ENCODE results near the gene USP34.
"Not testable (repeated sequence)": the region's sequence is repeated elsewhere in the genome, so short reads cannot be mapped to it uniquely, and the experiment has no call there.

Gene USP34

DNA sequence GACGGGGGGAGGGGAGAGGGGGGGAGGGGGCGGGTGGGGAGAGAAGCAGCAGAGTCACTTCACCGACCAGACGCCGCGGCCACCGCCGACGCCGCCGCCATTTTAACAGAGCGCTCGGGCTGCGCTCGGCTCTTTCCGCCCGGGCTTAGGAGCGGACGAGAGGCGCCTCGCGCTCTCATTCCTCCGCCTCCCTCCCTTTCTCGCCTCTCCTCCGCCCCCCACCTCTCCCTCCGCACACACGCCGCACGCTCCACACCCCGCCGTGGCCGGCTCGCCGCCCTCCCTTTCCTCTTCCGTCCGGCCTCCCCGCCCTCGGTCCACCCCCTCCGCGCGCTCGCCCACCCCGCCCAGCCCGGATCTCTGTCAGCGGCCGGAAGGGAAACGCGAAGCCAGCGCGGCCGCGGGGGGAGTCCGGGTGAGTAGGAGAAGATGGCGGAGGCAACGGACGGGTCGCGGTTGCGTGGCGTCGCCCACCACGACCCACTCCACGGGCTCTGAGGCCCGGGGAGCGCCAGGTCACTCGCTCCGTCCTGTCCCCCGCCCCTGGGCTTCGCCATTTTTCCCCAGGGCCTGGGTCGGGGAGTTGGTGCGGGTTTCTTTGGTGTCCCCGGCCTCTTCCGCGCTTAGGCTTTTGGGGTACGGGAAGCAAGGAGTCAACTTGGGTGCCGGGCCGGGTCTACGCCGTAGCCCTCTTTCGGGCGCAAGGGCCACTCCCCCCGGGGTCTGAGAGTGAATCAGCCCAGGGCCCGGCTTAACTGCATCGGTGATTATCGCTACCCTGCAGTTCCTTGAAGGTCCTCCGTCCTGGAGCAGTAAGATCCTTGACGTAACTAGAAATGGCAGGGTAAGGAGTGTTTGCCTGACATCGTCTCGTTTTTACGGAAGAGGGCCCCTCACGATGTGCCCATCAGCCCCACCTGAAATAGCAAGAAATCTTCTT is at the start of gene USP34:
Gene USP34, minus strand, starts transcription at position 123 of the 940 bp plus-strand sequence. CDS start 395 bp downstream, outside the sequence.
- peak; percentile 80 for DNase-seq

DNA sequence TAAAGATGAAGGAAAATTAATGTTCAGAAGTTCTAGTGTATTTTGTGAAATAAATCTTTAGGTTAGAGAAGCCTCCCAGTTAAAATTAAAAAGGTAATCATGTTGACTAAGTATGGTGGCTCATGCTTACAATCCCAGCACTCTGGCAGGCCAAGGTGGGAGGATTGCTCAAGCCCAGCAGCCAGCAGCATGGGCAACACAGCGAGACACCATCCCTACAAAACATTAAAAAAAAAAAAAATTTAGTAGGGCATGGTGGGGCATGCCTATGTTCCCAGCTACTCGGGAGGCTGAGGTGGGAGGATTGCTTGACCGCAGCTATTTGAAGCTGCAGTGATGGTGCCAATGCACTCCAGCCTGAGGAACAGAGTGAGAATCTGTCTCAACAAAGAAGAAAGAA is 49.4 kb upstream of the USP34 start:
- DNase-seq, result no peak

DNA sequence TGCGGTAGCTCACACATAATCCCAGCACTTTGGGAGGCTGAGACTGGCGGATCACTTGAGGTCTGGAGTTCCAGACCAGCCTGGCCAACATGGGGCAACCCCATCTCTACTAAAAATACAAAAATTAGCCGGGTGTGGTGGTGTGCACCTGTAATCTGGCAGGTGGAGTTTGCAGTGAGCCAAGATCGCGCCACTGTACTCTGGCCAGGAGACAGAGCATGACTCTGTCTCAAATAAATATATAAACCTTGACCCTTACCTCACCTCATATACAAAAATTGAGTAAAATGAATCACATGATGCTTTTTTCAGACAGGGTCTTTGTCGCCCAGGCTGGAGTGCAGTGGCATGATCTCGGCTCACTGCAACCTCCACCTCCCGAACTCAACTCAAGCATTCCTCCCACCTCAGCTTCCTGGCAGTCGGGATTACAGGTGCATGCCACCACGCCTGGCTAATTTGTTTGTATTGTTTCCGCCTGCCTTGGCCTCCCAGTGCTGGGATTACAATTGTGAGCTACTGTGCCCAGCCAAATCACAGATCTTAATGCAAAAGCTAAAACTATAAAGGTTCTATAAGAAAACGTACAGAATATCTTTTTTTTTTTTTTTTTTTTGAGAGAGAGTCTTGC is 42.0 kb upstream of the USP34 start:
- no peak for DNase-seq

GRCh38 chr2:61510674-61511671 is 40.1 kb upstream of the USP34 start:
- no peak for DNase-seq

DNA sequence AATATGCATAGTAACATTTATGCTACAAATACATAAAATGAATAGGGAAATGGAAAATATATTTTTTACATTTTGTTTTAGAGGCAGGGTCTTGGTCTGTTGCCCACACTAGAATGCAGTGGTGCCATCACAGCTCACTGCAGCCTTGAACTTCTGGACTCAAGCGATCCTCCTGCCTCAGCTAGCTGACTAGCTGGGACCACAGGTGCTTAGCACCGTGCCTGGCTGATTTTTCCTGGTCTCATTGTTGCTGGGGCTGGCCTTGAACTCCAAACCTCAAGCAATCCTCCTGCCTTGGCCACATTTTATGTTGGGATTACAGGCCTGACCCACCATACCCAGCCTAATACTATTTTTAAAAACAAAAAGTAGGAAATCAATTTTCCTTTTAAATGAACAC is 34.1 kb upstream of the USP34 start:
- no peak for DNase-seq

DNA sequence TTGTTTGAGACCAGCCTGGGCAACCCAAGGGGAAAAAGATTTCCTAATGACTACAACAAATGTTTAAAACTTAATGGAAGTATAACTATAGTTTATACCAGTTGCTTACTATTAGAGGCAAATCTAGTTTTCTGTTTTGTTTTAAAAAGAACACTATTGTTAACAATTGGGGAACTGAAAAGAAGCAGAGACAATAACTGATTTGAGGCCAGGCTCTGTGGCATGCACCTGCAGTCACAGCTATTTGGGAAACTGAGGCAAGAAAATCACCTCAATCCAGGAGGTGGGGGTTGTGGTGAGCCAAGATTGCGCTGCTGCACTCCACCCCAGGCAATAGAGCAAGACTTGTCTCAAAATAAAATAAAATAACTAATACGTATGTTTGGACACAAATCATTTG is 28.2 kb upstream of the USP34 start:
- DNase-seq, result no peak

- no peak for DNase-seq
These were observed 22.6 kb upstream of the USP34 start for GRCh38 chr2:61493523-61493942.

- DNase-seq, result no peak
These were observed 21.6 kb upstream of the USP34 start for GRCh38 chr2:61492476-61492875.

- no peak for DNase-seq
These were observed 14.4 kb upstream of the USP34 start for GRCh38 chr2:61485281-61485680.

DNA sequence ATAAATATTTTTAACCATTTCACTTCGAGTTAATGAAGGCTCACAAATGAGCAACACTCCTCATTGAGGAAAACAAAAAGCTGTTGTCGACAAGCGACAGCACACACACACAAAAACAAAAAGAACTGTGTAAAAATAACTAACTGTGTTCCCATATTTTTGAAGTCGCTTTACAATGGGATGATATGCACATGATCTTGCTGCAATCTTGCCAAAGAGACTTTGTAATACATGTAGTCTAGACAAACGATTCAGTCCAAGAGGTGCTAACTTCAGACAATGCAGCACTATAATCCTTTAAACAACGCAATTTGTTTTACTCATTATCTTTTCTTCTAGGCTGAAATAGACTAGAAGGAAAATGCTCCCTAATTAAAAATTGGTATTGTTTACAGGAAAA is 7.2 kb upstream of the USP34 start:
- DNase-seq, result no peak

- not testable (repeated sequence) for DNase-seq
These were observed 6.2 kb upstream of the USP34 start for GRCh38 chr2:61476929-61477589.

DNA sequence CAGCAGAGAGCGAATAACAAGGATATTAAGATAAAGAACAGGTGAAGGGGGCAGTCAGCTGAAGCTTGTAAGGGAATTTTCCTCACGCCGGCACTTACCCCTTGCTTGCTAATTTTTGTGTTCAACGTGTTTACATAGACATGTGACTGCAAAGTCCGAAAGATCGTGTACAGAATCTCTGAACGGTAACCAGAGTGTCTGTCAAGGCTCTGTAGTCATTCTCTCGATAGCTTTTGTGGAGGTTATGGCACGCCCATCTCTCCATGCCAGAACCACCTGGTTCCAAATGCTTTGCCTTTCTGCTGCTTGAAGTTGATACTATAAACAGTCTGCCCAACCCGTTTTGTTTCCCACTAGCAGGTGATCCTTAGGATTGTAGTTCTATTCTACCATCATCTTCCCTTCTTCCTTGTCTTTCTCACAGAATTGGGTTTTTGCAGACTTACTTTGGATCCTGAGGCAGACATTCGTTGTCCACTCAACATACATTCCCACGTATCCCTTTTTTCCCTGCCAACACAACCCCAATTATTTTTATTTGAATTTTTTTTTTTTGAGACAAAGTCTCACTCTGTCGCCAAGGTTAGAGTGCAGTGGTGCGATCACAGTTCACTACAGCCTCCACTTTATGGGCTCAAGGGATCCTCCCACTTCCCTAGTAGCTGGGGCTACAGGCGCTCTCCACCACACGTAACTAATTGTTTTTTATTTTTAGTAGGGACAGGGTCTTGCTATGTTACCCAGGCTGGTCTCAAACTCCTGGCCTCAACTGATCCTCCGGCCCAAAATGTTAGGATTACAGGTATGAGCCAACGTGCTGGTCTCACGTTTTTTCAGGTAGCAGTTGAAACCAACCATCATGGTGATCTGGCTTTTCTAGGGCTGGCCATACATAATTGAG is 1.3 kb upstream of the USP34 start:
- peak; percentile 60 for DNase-seq

- DNase-seq, result peak; percentile 77
These were observed 550 bp downstream of the USP34 start for GRCh38 chr2:61470122-61470951.

DNA sequence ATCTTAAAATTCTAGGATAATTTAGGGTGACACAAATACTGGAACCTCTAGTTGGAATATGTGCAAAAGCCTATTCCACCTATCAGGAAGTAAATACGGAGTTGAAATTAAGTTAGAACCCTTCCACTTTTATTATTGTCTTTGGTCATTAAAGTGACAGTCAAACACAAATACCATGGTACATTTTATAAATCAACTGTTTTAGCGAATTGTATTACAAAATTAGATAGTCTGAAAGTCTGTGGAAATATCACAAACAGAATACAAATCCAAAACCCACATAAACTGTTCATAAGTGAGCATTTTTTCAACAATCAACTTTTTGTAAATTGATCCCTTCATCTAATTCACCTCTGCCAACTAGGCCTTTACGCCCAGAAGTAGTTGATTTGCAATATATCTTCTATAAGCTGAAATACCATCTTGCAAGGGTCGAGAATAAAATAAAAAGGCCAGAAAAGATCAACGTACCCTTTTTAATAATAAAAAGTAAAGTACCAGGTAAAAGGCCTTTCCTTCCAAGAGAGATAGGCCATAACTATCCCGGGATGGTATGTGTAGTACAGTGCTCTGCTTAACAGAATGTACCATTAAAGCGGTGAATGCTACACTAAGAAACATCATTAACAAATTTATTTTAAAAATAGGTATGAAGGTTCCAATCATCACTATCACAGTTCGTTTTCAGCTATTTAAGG is 1.3 kb downstream of the USP34 start:
- DNase-seq, result peak; percentile 77

GRCh38 chr2:61468231-61468630 is 2.7 kb downstream of the USP34 start:
- not testable (repeated sequence) for DNase-seq

- no peak for DNase-seq
These were observed 5.8 kb downstream of the USP34 start for GRCh38 chr2:61465045-61465444.

- DNase-seq, result no peak
These were observed 7.0 kb downstream of the USP34 start for GRCh38 chr2:61463769-61464475.

GRCh38 chr2:61461404-61461803 is 9.5 kb downstream of the USP34 start:
- DNase-seq, result no peak

DNA sequence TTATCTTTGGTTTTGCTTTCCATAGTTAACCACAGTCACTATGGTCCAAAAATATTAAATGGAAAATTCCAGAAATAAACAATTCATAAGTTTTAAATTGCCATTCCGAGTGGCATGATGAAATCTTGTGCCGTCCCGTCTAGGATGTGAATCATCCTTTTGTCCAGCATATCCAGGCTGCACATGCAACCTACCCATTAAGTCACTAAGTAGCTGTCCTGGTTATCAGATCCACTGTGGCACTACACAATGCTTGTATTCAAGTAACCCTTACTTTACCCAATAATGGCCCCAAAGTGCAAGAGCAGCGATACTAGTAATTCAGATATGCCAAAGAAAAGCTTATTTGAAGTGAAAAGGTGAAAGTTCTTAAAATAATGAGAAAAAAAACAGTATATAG is 10.7 kb downstream of the USP34 start:
- DNase-seq, result no peak

All from NCI-H526 treated with DMSO at 0.1 percent for 48 hours (cell line).